OCI-LY3 (cell line): ENCODE data around the gene IFNE.

Experiments
- H2AFZ ChIP-seq: fragments of 200-600, 300-600 bp; shearing (Covaris generic); 2 replicates; pipeline ENCODE4 v1.6.0; 2014; ENCODE audit warnings: antibody characterized with exemption, low read depth, low read length
- H3K27ac ChIP-seq: fragments of 200-600, 300-600 bp; sonication (generic); 2 replicates; pipeline ENCODE4 v1.5.1; 2014; ENCODE audit warnings: mild to moderate bottlenecking, low read length, moderate library complexity, mixed read lengths
- H3K27me3 ChIP-seq: fragments of 200-600, 300-600 bp; sonication (generic); 2 replicates; pipeline ENCODE4 v1.6.1; 2014; ENCODE audit warnings: low read depth, low read length, mixed read lengths
- H3K36me3 ChIP-seq: fragments of 200-600, 300-600 bp; sonication (generic); replicated peaks from 2 replicates; pipeline ENCODE3; 2014; ENCODE audit warnings: low read depth, low read length, mixed read lengths
- H3K4me1 ChIP-seq: fragments of 300-600, 200-600 bp; sonication (generic); 2 replicates; pipeline ENCODE4 v1.6.1; 2014; ENCODE audit warnings: low read length, mixed read lengths
- H3K4me2 ChIP-seq: fragments of 200-600, 300-600 bp; sonication (generic); 2 replicates; pipeline ENCODE4 v1.6.1; 2014; ENCODE audit warnings: low read length, mixed read lengths
- H3K4me3 ChIP-seq: fragments of 300-600, 200-600 bp; sonication (generic); 2 replicates; pipeline ENCODE4 v1.5.1; 2014; ENCODE audit warnings: antibody characterized with exemption, mild to moderate bottlenecking, low read length, moderate library complexity
- H3K79me2 ChIP-seq: fragments of 300-600, 200-600 bp; shearing (Covaris generic); 2 replicates; pipeline ENCODE4 v1.6.1; 2014; ENCODE audit warnings: mild to moderate bottlenecking, low read length, mixed read lengths
- H3K9ac ChIP-seq: fragments of 300-600, 200-600 bp; shearing (Covaris generic); 2 replicates; pipeline ENCODE4 v1.6.0; 2014; ENCODE audit warnings: mild to moderate bottlenecking, low read length, moderate library complexity
- H3K9me3 ChIP-seq: fragments of 200-600, 300-600 bp; shearing (Covaris generic); 2 replicates; pipeline ENCODE4 v1.6.1; 2014; ENCODE audit warnings: low read length, mixed read lengths; ENCODE audit not compliant: insufficient read depth
- H4K20me1 ChIP-seq: fragments of 200-600, 300-600 bp; sonication (generic); 2 replicates; pipeline ENCODE4 v1.6.1; 2016; ENCODE audit warnings: low read length, mixed read lengths; ENCODE audit not compliant: insufficient read depth
- EZH2phosphoT487 ChIP-seq: fragments of 200-600 bp; shearing (Covaris generic); IDR thresholded peaks from 2 replicates; pipeline ENCODE4 v1.6.1; 2018; ENCODE audit warnings: antibody characterized with exemption, mixed run types, low read depth
- TF ChIP-seq, protein P1 (sequence below): fragments of 200-600, 300-600 bp; sonication (generic); IDR thresholded peaks from 2 replicates; pipeline ENCODE4 v1.5.1; 2014; ENCODE audit warnings: antibody characterized with exemption, low read length, low read depth

IFNE gene

DNA sequence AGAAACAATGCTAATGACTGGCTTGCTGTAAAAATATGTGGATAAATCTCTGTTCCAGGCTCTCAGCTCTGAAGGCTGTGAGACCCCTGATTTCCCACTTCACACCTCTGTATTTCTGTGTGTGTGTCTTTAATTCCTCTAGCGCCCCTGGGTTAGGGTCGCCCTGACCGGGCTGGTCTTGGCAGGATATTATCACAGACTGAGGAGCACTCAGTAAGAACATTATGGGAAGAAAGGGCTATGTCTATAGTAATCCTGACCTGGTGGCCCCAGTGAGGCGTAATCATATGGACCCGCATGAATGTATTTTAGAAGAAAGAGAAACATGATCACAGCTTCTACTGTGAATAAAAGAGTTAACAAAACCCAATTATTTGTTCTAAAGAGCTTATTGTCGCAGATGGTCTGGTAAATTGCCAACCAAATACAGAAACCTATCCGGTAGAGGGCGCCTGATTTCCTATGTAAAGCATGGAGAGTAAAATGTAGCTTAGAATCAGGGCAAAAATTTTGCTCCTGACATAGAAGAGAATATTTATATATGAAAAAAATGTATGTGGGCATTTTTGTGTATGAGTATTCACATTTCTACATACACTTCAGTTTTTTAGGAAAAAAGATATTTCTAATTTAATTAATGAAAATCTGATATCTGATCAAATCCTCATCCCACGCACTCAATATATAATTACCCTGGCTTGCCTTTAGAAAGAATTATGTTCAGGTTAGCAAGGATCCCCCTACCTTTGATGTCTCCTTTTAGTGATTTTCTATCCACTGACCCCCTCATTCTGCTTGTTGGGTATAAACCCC is 47.7 kb downstream of the IFNE start:
- peaks cover 19% of the 10 kb centered on the region for H4K20me1 ChIP-seq
- TF ChIP-seq EZH2phosphoT487 = no peak
- TF ChIP-seq, protein P1, sequence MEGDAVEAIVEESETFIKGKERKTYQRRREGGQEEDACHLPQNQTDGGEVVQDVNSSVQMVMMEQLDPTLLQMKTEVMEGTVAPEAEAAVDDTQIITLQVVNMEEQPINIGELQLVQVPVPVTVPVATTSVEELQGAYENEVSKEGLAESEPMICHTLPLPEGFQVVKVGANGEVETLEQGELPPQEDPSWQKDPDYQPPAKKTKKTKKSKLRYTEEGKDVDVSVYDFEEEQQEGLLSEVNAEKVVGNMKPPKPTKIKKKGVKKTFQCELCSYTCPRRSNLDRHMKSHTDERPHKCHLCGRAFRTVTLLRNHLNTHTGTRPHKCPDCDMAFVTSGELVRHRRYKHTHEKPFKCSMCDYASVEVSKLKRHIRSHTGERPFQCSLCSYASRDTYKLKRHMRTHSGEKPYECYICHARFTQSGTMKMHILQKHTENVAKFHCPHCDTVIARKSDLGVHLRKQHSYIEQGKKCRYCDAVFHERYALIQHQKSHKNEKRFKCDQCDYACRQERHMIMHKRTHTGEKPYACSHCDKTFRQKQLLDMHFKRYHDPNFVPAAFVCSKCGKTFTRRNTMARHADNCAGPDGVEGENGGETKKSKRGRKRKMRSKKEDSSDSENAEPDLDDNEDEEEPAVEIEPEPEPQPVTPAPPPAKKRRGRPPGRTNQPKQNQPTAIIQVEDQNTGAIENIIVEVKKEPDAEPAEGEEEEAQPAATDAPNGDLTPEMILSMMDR = peak; percentile 74
- H3K27me3 ChIP-seq = peaks cover 80% of the 10 kb centered on the region
- no peaks in the 10 kb centered on the region for H3K9me3 ChIP-seq
- H3K27ac ChIP-seq = no peak overlapping the region
- H3K4me2 ChIP-seq = no peak overlapping the region
- no peak overlapping the region for H2AFZ ChIP-seq
- H3K36me3 ChIP-seq = no peaks in the 10 kb centered on the region
- no peak overlapping the region for H3K9ac ChIP-seq
- H3K4me3 ChIP-seq = no peak overlapping the region
- H3K4me1 ChIP-seq = peaks cover 6% of the 10 kb centered on the region
- no peaks in the 10 kb centered on the region for H3K79me2 ChIP-seq

DNA sequence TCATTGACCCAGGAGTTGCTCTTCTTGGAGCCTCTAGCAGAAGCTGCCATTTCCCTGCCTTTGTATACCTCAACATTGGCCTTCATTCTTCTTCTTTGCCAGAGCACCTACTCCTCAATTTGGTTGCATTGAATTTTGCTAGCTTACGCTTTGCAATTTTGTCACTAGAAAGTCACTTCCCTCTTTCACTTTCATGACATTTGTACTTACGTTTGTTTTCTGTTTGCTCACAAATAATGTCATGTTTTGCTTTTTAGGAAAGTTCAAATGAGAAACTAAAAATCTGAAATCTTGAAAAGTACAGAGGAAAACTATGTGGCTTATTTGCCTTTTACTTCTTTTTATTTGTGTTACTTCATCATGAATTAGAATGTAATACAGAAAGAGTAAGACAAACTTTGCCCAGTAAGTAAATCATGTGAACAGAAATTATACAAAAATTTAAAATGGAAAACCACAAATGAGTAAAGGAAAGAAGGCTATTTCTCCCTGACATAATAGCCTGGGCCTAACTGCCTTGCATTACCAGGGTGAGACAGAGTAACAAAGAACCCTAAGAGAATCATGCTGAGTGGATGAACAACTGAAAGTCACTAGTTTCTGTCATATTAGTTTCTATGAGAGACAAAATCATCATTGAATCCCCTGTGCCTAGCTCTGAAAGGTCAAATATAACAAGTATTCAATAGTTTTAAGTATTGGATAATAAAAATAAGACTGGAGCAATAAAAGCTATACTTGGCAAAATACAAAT is 49.3 kb downstream of the IFNE start:
- Histone ChIP-seq H3K27me3 (peaks cover 82% of the 10 kb centered on the region), H3K9ac (no peak overlapping the region), H3K79me2 (no peaks in the 10 kb centered on the region), H3K4me1 (peaks cover 6% of the 10 kb centered on the region), H3K4me3 (no peak overlapping the region), H3K36me3 (no peaks in the 10 kb centered on the region), H3K9me3 (no peaks in the 10 kb centered on the region), H3K27ac (no peak overlapping the region), H2AFZ (no peak overlapping the region), H3K4me2 (peak overlapping the region; percentile 8; the same call in 1 of the 2 replicates), H4K20me1 (peaks cover 19% of the 10 kb centered on the region)
- TF ChIP-seq, protein P1 = no peak
- TF ChIP-seq EZH2phosphoT487 = no peak
